Keratinocyte (primary cell): Measurements from ENCODE around the gene KMT5C. TPM values are rescaled to one million over a fixed set of nuclear protein-coding genes. Genes with fewer than 3 reads are reported as not detected.

ENCODE experiments used
- DNase-seq: peaks from one replicate; pipeline ENCODE4 v3.0.0-alpha.2; 2011; ENCODE audit warnings: low read depth, missing footprints, low spot score
- FAIRE-seq: peaks from 2 replicates; lab custom pipeline; 2011; peaks lifted over from hg19 to GRCh38; lab: Jason Lieb, UNC
- H2AFZ ChIP-seq: 2 replicates; pipeline ENCODE4 v1.6.0; 2012; ENCODE audit warnings: low read length, control low read depth, inconsistent platforms; ENCODE audit not compliant: control insufficient read depth
- H3K27ac ChIP-seq: 2 replicates; pipeline ENCODE4 v1.5.1; 2011; ENCODE audit warnings: low read length; ENCODE audit not compliant: control insufficient read depth, insufficient read depth
- H3K27me3 ChIP-seq: 3 replicates; pipeline ENCODE4 v1.6.0; 2011; ENCODE audit warnings: low read length; ENCODE audit not compliant: control insufficient read depth, insufficient read depth; ENCODE audit errors: extremely low read depth
- H3K36me3 ChIP-seq, 2 experiments: 2 replicates in 1 of 2; 3 replicates in 1 of 2; pipeline ENCODE4 v1.5.1; 2011; ENCODE audit warnings: low read length in 2 of 2, mild to moderate bottlenecking in 1 of 2; ENCODE audit not compliant: control insufficient read depth in 2 of 2, insufficient read depth in 2 of 2; ENCODE audit errors: extremely low read depth in 1 of 2
- H3K4me1 ChIP-seq: 3 replicates; pipeline ENCODE4 v1.5.1; 2011; ENCODE audit warnings: low read length; ENCODE audit not compliant: control insufficient read depth, insufficient read depth; ENCODE audit errors: extremely low read depth
- H3K4me2 ChIP-seq: 3 replicates; pipeline ENCODE4 v1.6.0; 2011; ENCODE audit warnings: low read depth, low read length; ENCODE audit not compliant: control insufficient read depth, insufficient read depth; ENCODE audit errors: extremely low read depth
- H3K4me3 ChIP-seq, 3 experiments: fragments of 200-600 bp in 1 of 3; sonication (generic) in 1 of 3; 2 replicates in 2 of 3; 3 replicates in 1 of 3; pipeline ENCODE4 v1.5.1; 2011 to 2016; ENCODE audit warnings: low read length in 3 of 3, mild to moderate bottlenecking in 3 of 3, control low read depth in 2 of 3, inconsistent platforms in 1 of 3, low read depth in 1 of 3, mixed read lengths in 1 of 3, mixed run types in 1 of 3, moderate library complexity in 1 of 3; ENCODE audit not compliant: control insufficient read depth in 2 of 3, insufficient read depth in 2 of 3; ENCODE audit errors: extremely low read depth in 1 of 3
- H3K79me2 ChIP-seq: 2 replicates; pipeline ENCODE4 v1.6.0; 2012; ENCODE audit warnings: low read length; ENCODE audit not compliant: control insufficient read depth, insufficient read depth
- H3K9ac ChIP-seq: 3 replicates; pipeline ENCODE4 v1.6.0; 2011; ENCODE audit warnings: low read length; ENCODE audit not compliant: control insufficient read depth, insufficient read depth; ENCODE audit errors: extremely low read depth
- H3K9me1 ChIP-seq: 3 replicates; pipeline ENCODE4 v1.6.0; 2011; ENCODE audit warnings: low read length; ENCODE audit not compliant: control insufficient read depth, insufficient read depth; ENCODE audit errors: extremely low read depth
- H3K9me3 ChIP-seq: 2 replicates; pipeline ENCODE4 v1.5.1; 2012; ENCODE audit warnings: low read depth, low read length; ENCODE audit not compliant: control insufficient read depth
- H4K20me1 ChIP-seq: 3 replicates; pipeline ENCODE4 v1.6.0; 2011; ENCODE audit warnings: low read length; ENCODE audit not compliant: control insufficient read depth, insufficient read depth; ENCODE audit errors: extremely low read depth
- CTCF ChIP-seq, 3 experiments: IDR thresholded peaks in 1 of 3; conservative IDR thresholded peaks in 1 of 3; optimal IDR thresholded peaks in 1 of 3; 2 replicates in 2 of 3; 3 replicates in 1 of 3; pipeline versions ENCODE3 to v1.5.1; 2011; ENCODE audit warnings: low read length in 3 of 3, mild to moderate bottlenecking in 3 of 3, moderate library complexity in 2 of 3, control low read depth in 1 of 3, inconsistent platforms in 1 of 3; ENCODE audit not compliant: insufficient read depth in 2 of 3; ENCODE audit errors: extremely low read depth in 1 of 3
- EZH2 ChIP-seq: IDR thresholded peaks from one replicate; pipeline ENCODE4 v1.6.1; 2012; ENCODE audit warnings: inconsistent platforms, mild to moderate bottlenecking, low read length, moderate library complexity
- dilution Hi-C: fragments of 300-500 bp; cut with MboI; formaldehyde crosslinking; loops from one replicate; pipeline ENCODE4 v1.7.0; 2020; ENCODE audit warnings: low sequenced_read_pairs; ENCODE audit not compliant: extremely low pct_ligation_motif_present
- polyA plus RNA-seq, 5 experiments: library from polyadenylated mRNA; depleted of rRNA in 3 of 5; stranded (reverse) in 3 of 5; stranded (forward) in 1 of 5; unstranded in 1 of 5; fragments of >200 nt; gene quantifications; 1 replicate in 1 of 5; 2 replicates in 3 of 5; 3 replicates in 1 of 5; pipeline versions ENCODE4 v1.2.1 to v1.2.3, GENCODE V29; 2011 to 2012; ENCODE audit warnings: missing spikeins in 2 of 5, low read depth in 1 of 5, low replicate concordance in 1 of 5

KMT5C gene
- polyA plus RNA-seq, 1 donor (not counting 4 experiments of a cell fraction or from before 2014, with no cell fraction given): 4.3 TPM

GRCh38 chr19:55333870-55334269 is 5.8 kb upstream of the KMT5C start:
- Histone ChIP-seq H2AFZ (no peak overlapping the region), H3K4me3 (no peak overlapping the region), H3K4me2 (no peak overlapping the region), H3K79me2 (no peaks in the 10 kb centered on the region), H4K20me1 (no peaks in the 10 kb centered on the region), H3K27ac (no peak overlapping the region), H3K9me1 (no peaks in the 10 kb centered on the region), H3K36me3 (no peaks in the 10 kb centered on the region), H3K9me3 (no peaks in the 10 kb centered on the region), H3K9ac (no peak overlapping the region), H3K4me1 (peaks cover 18% of the 10 kb centered on the region), H3K27me3 (no peaks in the 10 kb centered on the region)
- dilution Hi-C loops: no loop called here
- TF ChIP-seq CTCF (optimal IDR thresholded peaks at IDR 0.05 in 1 of 3, IDR thresholded peaks at IDR 0.05 in 1 of 3, conservative IDR thresholded peaks at IDR 0.05 in 1 of 3; ENCODE audit: extremely low read depth in 1 of 3, insufficient read depth in 2 of 3, low read length in 3 of 3) (no peak), EZH2 (no peak)
- FAIRE-seq (no peak), DNase-seq (no peak)

- Histone ChIP-seq H3K9me1 (no peaks in the 10 kb centered on the region), H4K20me1 (no peaks in the 10 kb centered on the region), H3K9ac (peak overlapping the region; percentile 37), H3K4me3 (no peak overlapping the region), H3K4me2 (peak overlapping the region; percentile 41), H3K27ac (peak overlapping the region; percentile 71), H3K4me1 (peaks cover 27% of the 10 kb centered on the region), H3K36me3 (no peaks in the 10 kb centered on the region), H3K79me2 (peaks cover 5% of the 10 kb centered on the region), H2AFZ (no peak overlapping the region), H3K27me3 (no peaks in the 10 kb centered on the region), H3K9me3 (no peaks in the 10 kb centered on the region)
- FAIRE-seq (peak; percentile 71), DNase-seq (no peak)
- TF ChIP-seq EZH2 (no peak), CTCF (optimal IDR thresholded peaks at IDR 0.05 in 1 of 3, IDR thresholded peaks at IDR 0.05 in 1 of 3, conservative IDR thresholded peaks at IDR 0.05 in 1 of 3; ENCODE audit: extremely low read depth in 1 of 3, insufficient read depth in 2 of 3, low read length in 3 of 3) (no peak)
- dilution Hi-C loops: no loop called here
Measured at GRCh38 chr19:55336101-55336500, 3.6 kb upstream of the KMT5C start.
